Colon (tissue), 2 donors: ENCODE data around the gene IGLON5.

Source experiments
- FAIRE-seq: peaks from 2 replicates; lab custom pipeline; 2012; peaks lifted over from hg19 to GRCh38; lab: Jason Lieb, UNC
- donor health status: control.
- donor health status: control.

The IGLON5 gene

GRCh38 chr19:51317968-51318367, 6.5 kb downstream of the IGLON5 start:
- no peak for FAIRE-seq

DNA sequence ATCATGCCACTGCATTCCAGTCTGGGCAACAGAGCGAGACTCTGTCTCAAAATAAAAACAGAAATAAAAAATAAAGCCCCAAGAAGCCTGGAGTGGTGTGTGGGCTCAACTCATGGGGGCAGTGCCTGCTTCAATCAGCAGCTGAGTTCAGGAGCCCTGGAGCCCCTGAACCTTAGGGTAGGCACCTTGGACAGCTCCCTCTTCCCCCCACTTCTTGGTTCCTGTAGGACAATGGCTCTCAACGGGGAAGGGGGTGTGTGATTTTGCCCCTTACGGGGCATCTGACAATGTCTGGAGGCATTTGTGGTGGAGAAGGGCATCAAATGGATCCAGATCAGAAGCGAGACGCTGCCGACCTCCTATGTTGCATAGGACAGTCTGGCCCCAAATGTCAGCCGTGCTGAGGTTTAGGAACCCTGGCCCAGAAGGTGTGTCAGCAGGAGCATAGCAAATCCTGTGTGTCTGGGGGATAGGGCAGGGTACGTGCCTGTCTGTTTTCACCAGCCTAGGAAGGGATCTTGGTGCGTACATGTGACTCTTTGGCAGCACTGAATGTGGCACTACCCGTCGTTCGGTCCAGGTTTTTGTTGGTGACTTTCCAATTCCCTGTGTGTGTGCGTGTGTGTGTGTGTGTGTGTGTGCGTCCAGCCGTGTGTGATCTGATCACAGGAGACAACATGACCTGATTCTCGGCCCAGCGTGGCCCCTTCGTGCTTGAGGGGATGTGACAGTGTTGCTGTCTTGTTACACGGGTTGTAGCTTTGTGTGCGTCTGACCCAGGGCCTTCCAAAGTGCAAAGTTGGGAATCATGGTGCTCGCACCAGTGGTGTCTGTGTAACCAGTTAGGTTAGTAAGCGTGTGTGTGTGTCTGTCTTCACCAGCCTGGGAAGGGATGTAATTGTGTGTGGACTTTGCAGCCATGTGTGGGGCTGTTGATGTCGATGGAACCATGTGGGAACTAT, 7.5 kb downstream of the IGLON5 start:
- FAIRE-seq = no peak

DNA sequence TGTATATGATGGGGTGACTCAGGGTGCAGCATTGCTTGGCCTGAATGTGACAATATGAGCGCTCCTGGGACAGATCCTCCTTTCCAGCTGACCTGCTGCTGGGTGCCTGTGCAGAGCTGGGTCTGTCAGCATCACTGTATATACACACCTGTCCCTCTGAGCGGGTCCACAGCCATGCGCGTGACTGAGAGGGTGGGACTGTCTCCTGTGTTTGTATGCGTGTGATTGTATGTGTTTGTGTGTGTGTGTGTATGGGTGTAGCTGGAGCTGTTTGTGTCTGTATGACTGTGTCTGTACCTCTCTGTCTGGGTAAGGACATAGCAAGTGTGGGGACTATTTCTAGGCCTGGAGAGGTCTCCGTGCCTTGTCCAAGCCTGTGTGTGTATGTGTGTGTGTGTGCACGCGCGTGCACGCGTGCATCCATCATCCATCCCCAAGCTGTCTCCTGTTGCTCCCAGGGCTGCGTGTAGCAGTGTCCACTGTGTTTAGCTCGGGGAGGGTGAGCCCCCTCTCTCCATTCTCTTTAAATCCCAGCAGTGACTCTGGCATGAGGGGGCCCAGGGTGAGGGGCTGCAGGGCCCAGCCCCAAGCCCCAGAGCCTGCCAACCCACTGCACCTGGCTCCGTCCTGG, 8.3 kb downstream of the IGLON5 start:
- FAIRE-seq = no peak

GRCh38 chr19:51320280-51320657, 8.8 kb downstream of the IGLON5 start:
- FAIRE-seq = no peak

GRCh38 chr19:51321799-51322198, 10.4 kb downstream of the IGLON5 start:
- FAIRE-seq = no peak

DNA sequence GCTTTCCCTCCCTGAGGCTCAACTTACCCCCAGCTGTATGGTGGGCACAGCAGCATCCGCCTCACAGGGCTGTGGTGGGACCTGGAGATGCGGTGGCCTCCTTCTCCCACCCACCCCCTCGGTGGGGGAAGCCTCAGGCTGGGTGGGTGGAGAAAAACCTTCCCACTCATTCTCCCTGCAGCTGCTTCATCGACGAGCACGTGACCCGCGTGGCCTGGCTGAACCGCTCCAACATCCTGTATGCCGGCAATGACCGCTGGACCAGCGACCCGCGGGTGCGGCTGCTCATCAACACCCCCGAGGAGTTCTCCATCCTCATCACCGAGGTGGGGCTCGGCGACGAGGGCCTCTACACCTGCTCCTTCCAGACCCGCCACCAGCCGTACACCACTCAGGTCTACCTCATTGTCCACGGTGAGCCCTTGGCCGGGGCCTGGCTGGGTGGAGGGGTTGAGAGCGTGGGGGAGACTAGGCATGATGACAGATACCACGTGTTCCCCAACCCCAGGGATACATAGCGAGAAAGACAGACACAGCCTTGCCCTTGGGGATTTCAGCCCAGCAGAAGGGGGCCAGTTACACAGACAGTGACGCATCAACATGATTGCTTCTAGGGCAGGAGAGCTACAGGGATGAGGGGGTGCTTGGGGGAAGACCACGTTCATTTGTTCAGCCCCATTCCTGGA, 12.2 kb downstream of the IGLON5 start:
- FAIRE-seq = no peak

- FAIRE-seq = no peak
These were observed 12.7 kb downstream of the IGLON5 start for GRCh38 chr19:51324167-51324481.

DNA sequence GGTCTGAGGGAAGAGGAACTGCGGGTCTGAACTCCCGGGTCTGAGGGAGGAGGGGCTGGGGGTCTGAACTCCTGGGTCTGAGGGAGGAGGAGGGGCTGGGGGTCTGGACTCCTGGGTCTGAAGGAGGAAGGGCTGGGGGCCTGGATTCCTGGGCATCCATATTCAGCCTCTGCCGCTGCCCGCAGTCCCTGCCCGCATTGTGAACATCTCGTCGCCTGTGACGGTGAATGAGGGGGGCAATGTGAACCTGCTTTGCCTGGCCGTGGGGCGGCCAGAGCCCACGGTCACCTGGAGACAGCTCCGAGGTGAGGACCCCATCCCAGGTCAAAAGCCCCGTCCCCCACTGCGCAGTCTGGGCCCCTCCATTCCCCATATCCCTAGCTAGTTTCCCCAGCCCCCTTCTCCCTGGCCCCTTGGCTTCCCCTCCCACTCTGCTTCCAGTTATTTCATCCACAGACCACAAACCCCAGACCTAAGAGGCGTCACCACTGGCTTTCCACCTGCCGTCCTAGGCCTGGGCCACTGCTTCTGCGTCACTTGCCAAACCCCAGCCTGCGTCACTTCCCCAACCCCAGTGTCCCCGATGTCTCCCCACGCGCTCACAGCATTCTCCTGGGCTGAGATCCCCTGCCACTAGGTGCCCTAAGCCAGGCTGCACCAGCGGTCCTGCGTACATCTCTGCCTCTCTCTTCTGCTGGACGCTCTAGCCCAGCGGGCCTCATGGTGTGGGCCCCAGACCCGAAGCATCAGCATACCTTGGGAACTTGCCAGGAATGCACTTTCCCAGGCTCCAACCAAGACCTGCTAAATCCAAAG, 13.9 kb downstream of the IGLON5 start:
- FAIRE-seq = no peak

DNA sequence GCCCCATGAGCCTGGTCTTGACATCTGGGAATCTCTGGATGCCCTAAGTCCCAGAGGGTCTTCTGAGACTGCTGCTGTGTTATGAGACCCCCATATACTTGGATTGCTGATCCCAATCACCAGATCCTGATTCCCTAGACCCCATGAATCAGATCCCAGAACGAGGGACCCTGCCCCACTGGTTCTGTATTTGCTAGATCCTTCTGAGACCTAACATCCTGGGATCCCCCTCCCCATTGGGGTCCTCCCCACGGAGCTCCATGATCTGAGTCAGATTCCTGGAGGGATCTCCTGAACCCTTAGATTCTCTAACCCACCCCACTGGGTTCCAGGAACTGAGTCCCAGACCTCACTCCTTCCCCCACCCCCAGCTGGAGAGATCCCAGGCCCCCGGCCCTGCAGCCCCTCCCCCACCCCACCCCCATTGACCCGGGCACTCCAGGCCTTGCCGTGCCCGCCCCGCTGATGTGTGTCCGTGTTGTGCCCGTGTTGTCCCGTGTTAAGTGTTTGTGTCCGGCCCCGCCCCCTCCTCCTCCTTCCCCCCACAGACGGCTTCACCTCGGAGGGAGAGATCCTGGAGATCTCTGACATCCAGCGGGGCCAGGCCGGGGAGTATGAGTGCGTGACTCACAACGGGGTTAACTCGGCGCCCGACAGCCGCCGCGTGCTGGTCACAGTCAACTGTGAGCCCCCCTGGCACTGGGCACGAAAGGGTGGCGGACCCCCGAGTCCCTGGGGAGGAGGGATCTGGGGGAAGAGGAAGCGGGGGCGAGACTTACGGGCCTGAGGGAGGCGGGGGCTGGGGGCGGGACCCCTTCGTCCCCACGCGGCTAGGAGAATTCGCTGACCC, 15.0 kb downstream of the IGLON5 start:
- FAIRE-seq = no peak

GRCh38 chr19:51327066-51328001, 15.9 kb downstream of the IGLON5 start:
- FAIRE-seq = no peak

- no peak for FAIRE-seq
These were observed 18.0 kb downstream of the IGLON5 start for GRCh38 chr19:51329411-51329810.

DNA sequence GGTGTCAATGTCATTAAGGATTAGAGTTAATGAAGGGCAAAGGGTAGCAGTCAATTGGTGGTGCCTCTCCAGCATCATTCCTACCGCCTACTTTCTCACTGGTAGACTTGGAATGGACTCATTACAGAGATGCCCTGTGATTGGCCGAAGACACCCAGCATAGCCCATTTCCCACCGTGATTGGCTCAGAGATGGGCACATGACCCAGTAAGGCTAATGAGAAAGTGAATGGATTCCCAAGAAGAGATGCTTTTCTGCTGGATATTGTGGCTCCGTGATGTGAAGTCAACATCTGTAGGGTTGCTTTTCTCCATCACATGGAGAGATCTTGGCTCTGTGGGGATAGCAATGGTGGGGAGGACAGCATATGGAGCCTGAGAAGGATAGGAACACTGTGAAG, 18.9 kb downstream of the IGLON5 start:
- no peak for FAIRE-seq

DNA sequence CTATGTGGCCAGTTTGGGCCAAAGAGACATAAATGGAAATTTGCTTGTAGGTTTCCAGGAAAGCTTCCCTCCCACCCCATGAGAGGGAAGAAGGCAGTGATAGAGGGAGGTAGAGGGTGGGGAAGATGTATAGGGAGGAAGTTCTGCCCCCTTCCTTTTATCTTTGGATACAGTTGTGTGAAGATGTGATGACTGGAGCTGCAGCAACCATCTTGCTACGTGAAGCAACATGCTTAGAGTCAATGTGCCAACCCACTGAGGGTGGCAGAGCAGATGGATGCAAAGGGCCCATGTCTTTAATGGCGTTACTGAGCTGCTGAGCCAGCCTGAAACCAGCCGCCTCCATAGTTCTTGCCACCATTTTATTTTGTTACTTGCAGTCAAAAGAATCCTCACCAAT, 19.7 kb downstream of the IGLON5 start:
- no peak for FAIRE-seq

DNA sequence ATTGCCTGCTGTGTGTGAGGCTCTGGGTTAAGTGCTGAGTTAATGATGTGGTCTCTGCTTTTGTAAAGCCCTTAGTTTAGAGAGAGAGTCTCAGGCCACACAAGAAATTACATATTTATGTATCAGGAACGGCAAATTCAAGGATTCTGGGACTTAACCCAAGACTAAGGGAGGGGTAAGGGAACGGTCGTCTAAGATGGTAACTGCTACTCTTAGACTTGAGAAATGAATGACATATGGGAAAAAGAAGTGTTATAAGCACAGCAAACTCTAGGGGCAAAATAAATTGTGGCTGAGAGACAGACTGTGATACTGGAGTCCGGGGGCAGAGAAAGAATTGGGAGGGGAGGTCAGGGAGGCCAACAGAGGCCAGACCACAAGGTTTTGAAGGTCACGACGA, 20.3 kb downstream of the IGLON5 start:
- FAIRE-seq = no peak

DNA sequence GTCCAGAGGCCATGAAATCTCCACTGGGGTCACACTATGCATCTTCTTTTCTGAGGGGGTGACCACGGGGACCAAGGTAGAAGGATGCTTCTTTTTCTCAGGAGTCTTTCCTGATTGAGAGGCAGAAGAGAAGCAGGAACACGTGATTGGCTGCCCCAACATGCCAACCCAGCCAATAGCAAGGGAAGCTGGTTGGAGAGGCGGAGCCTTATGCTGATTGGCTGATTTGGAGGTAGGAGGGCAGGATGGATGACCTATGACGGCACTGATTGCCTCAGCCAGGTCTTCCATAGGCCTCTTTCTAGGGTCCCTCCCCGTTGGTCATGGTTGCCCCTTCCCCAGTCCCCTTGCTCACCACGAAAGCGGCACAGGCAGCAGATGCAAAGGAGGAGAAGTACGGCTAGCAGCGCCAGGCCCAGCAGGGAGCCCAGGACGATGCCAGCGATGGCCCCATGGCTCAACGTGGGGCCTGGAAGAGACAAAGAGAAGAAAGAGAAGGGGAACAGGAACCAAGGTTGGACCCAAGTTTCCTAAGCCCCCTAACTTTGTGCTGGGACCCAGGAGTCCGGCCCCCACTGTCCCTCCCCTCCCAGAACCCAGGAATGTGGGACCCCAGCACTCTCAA, 22.5 kb downstream of the IGLON5 start:
- no peak for FAIRE-seq

GRCh38 chr19:51337141-51337860, 25.9 kb downstream of the IGLON5 start:
- no peak for FAIRE-seq

GRCh38 chr19:51337861-51338562, 26.6 kb downstream of the IGLON5 start:
- no peak for FAIRE-seq

DNA sequence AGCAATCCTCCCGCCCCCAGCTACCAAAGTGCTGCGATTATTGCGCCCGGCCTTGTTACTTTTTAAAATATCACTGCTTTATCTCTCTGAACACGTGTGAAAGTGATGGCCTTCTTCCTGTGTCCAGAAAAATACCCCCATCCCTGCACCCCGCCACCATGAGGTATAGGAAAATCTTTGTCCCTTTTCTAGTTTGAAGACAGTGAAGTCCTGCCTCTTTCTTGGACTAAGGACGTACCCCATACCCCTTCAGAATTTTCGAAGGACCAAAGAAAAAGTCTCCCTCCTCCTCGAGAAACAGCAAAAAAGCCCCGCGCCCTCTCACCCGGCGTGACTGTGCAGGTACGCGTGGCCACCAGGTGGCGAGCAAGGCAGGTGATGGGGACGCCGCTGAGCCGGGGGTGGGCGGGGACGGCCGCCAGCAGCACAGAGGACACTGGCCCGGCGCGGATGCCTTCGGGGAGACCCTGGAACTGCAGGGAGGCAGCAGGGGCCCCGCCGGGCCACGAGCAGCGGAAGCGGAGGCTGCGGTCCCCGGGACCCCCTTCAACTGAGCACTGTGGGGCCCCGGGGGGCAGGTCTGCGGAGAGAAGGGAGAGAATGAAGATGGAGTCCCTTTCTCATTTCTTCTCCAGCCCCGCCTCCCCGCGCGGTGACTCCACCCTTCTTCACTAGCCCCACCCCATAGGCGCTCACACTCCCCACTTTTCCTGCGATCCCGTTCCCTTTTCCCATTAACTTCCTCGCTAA, 27.3 kb downstream of the IGLON5 start:
- FAIRE-seq = no peak
